ENCODE results near the gene TMEM35B.
"Not testable (repeated sequence)": the region's sequence is repeated elsewhere in the genome, so short reads cannot be mapped to it uniquely, and the experiment has no call there.

The TMEM35B gene

GRCh38 chr1:34975771-34976170, 9.4 kb downstream of the TMEM35B start:
- no peak for DNase-seq

GRCh38 chr1:34975338-34975737, 9.8 kb downstream of the TMEM35B start:
- no peak for DNase-seq

GRCh38 chr1:34974626-34975025, 10.5 kb downstream of the TMEM35B start:
- DNase-seq: no peak

- no peak for DNase-seq
These were observed 11.8 kb downstream of the TMEM35B start for GRCh38 chr1:34973326-34973725.

GRCh38 chr1:34970829-34971228, 14.3 kb downstream of the TMEM35B start:
- no peak for DNase-seq

GRCh38 chr1:34970220-34970735, 14.9 kb downstream of the TMEM35B start:
- no peak for DNase-seq

- DNase-seq: not testable (repeated sequence)
These were observed 16.9 kb downstream of the TMEM35B start for GRCh38 chr1:34968297-34968696.

GRCh38 chr1:34967672-34968071, 17.5 kb downstream of the TMEM35B start:
- not testable (repeated sequence) for DNase-seq

GRCh38 chr1:34965597-34965996, 19.6 kb downstream of the TMEM35B start:
- no peak for DNase-seq

GRCh38 chr1:34950428-34950827, 34.7 kb downstream of the TMEM35B start:
- DNase-seq: no peak

GRCh38 chr1:34948739-34949138, 36.4 kb downstream of the TMEM35B start:
- not testable (repeated sequence) for DNase-seq

- DNase-seq: not testable (repeated sequence)
These were observed 37.4 kb downstream of the TMEM35B start for GRCh38 chr1:34947641-34948314.

GRCh38 chr1:34946211-34946610, 38.9 kb downstream of the TMEM35B start:
- no peak for DNase-seq

GRCh38 chr1:34941798-34942197, 43.3 kb downstream of the TMEM35B start:
- DNase-seq: not testable (repeated sequence)

Data from RPMI8226 (cell line).